COLO668 (cell line): Measurements from ENCODE around the gene EPHA6.
"Not testable (repeated sequence)": the region's sequence is repeated elsewhere in the genome, so short reads cannot be mapped to it uniquely, and the experiment has no call there.

Experiments
- DNase-seq: peaks from one replicate; lab custom pipeline; 2025; ENCODE audit not compliant: unreplicated experiment; lab: John Stamatoyannopoulos, UW

Gene EPHA6

DNA sequence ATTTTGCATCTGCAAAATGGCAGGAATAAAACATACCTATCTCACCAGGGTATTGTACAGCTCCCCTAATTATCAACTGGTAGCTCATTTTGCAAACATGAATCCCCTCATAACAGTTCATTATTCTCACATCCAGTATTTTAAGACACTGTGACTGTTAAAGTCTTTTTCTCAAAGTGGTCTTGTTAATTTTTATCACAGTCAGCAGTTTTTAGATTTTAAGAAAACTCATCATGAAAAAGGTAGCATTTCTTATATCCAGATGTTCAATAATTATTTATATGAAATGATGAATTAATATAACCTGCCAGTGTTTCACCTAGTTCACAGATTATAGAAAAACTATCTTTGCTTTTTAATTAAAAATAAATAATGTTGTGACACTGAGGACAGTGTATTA lies 595.2 kb downstream of the EPHA6 start:
- DNase-seq = no peak

DNA sequence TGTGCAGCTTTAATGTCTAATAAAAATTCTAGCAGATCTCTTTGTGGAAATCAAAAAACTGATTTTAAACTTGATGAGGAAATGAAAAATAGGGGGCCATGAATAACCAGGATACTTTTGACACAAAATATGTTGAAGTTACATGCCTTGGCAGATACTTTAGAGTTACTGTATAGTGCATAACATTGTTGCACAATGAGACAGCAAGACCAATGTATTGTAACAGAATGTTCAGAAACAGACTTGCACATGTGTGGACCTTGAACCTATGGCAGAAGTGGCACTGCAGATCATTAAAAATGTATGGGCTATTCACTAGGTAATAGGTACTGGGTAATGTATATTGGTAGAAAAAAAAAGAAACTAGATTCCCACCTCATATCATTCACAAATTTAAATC lies 607.2 kb downstream of the EPHA6 start:
- no peak for DNase-seq

DNA sequence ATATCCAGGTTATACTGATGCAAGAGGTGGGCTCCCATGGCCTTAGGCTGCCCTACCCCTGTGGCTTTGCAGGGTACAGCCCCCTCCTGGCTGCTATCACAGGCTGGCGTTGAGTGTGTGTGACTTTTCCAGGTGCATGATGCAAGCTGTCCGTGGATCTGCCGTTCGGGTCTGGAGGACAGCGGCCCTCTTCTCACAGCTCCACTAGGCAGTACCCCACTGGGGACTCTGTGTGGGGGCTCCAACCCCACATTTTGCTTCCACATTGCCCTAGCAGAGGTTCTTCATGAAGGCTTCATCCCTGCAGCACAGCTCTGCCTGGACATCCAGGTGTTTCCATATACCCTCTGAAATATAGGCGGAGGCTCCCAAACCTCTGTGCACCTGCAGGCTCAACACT lies 610.6 kb downstream of the EPHA6 start:
- no peak for DNase-seq

DNA sequence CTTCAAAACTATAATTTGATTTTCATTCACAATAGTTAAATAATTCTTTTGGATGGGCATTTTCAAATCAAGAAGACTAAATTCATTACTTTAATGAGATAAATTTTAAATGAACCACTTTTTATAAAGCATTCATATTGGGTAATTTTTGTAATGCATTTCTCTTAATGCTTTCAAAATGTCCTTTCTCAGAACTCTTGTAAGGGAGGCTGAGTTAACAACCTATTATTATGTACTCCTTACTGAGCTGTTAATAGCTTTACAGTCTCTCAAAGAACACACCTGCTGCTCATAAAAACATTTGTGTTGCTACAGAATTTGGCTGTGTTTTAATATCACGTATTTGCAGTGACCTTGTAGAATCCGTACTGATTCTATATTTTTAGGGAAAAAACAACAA lies 616.2 kb downstream of the EPHA6 start:
- DNase-seq = no peak

DNA sequence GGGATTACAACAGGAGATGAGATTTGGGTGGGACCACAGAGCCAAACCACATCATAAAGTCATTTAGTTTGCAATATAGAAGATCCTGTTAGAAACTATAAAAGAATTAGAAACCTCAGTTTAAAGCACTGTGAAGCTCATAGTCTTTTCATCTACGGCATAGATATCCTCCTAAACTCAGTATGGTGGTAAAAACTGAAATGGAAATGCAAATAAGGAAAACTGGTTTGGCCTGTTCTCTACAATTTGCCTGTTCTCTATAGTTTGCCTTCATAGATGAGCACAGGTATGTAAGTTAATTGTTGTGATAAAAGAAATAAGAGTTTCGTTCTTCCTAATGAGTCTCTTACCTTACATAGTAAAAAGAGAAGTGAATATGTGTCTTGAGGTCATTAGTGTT lies 618.5 kb downstream of the EPHA6 start:
- no peak for DNase-seq

DNA sequence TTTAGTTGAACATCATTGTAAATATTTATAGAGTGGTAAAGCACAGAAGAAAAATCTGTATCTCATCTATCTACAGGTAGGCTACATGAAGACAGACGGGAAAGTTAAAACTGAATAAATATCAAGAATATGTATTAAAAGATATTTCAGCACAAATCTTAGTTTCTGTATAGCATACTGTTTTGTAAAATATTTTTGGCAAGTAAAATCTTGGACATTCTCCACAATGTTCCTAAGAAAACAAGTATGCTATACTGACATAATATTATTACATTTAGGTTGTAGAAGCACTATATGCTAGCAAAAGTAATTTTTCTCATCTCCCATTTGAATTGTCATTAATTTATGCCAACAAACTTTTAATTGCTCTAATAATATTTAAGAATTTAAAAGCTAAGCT lies 623.7 kb downstream of the EPHA6 start:
- DNase-seq = no peak

DNA sequence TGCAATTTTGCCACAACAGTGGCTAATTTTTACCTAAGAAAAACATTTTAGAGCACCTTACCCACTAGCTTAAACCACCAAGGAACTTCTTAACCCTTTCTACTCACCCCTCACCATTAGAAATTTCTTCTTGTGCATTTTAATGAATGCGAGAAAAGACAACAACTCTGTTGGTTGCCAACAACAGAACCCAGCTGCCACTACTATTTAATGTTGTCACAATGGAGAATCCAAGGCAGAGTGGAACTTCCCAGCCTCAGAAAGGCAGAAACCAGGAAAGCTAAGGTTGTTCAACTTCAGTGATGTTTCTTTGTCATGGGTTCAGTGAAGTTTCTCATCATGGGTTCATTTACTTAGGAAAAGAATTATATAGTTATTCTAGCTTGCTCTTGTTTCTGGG lies 625.0 kb downstream of the EPHA6 start:
- DNase-seq = no peak

DNA sequence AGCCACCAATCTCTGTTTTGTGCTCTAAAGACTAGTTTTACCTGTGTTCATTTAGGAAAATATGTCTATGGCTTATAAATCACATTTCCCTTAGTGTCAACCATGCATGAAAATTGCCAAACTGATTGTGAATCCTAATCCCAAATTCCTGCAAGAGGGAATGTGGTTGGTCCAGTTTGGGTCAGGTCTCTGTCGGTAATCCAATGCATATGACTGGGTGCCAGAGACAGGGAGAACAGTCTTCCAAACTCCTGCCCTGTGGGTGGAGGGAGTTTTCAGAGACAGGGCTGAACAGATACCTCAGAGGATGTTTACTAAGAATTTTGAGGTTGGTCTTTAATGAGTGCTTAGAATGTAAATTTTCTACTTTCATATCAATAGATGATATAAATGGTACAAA lies 649.6 kb downstream of the EPHA6 start:
- DNase-seq = no peak

DNA sequence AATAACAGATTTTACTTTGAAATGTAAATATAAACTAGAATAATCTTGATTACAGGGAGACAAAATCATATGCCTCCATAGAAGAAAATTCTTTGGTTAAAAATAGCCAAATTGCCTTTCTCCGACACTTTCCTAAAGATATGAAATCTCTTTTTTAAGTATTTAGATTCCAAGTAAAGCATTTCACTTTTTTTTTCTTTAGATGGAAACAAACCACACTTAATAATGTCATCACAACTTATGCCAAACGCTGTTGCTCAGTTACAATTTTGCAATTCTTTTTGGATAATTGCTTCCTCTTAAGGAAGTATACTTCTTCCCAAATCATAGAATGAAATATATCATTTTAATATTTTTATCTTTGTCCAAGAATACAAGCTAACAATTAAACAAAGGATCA lies 656.1 kb downstream of the EPHA6 start:
- DNase-seq = no peak

DNA sequence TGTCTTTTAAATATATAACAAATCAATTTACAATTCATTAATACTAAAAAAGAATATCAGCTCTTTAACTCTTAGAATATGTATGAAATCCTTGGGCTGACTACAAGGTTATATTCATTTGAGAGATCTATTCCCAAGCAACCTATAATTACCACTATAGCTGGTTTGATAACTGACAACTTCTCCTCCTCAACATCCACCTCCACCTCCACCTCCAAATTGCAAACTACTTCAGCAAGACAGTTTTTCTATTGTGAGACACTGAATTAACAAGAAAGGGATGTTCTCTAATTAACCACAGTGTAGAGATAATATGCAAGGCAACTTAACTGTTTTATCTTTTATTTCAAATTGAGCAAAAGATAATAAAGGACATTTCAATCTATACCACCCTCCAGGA lies 665.3 kb downstream of the EPHA6 start:
- DNase-seq = no peak

DNA sequence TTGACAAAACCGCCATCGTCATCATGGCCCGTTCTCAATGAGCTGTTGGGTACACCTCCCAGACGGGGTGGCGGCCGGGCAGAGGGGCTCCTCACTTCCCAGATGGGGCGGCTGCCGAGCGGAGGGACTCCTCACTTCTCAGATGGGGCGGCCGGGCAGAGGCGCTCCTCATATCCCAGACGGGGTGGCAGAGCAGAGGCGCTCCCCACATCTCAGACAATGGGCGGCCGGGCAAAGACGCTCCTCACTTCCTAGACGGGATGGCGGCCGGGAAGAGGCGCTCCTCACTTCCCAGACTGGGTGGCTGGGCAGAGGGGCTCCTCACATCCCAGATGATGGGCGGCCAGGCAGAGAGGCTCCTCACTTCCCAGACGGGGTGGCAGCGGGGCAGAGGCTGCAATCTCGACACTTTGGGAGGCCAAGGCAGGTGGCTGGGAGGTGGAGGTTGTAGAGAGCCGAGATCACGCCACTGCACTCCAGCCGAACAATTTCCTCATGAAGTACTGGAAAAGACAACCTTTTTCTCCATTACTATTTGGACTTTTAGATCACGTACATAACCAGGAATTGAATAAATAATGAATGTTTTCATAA lies 666.4 kb downstream of the EPHA6 start:
- DNase-seq = not testable (repeated sequence)

DNA sequence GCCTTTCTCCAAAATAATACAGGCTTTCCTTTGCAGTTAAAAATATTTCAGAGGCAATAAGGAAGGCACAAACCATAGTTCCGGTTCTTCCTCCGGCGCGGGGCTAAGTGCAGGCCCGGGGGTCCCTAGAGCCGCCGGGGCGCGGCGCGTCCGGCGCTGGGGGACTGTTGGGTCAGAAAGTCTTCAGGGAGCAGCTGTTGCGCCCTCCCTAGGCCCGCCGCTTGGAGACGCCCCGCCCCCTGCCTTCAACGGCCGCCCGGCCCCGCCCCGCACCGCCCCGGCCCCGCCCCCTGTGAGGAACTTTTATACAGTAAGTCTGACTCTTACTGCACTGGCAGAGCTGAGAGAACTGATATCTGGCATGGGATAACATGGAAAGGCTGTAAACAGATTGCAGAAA lies 667.0 kb downstream of the EPHA6 start:
- no peak for DNase-seq

DNA sequence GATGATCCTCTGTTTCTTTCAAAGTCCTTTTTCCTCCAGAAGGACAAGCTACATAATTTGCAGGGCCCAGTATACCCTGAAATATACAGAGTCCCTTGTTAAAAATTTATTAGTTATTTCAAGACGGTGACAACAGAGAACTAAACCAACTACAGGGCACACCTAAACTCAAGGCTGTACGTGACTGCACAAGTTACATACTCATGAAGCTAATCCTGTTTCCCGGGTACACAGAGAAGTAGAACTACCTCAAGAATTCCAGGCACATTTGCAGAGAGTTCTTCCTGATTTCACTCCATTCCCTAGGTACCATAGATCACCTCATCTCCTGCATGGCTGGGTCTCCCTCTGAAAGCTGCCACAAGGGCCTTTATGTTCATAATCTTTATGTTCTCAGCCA lies 670.8 kb downstream of the EPHA6 start:
- no peak for DNase-seq

DNA sequence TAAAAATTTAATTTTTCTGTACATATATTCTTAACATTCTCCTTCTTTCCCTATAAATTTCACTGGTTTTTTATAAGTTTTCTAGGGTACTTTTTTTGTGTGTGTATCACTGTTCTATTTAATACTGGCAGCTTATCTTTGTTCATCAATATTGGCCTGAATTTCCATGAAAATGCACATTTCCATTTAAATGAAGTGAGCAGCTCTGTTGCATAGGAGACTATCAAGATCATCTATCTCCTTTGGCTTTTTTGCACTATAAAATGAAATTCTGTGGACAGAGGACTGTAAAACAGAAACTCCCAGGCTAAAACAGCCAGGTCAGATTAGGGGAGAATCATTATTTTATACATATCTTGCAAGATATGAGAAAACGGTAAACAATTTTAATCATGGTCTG lies 673.2 kb downstream of the EPHA6 start:
- no peak for DNase-seq

DNA sequence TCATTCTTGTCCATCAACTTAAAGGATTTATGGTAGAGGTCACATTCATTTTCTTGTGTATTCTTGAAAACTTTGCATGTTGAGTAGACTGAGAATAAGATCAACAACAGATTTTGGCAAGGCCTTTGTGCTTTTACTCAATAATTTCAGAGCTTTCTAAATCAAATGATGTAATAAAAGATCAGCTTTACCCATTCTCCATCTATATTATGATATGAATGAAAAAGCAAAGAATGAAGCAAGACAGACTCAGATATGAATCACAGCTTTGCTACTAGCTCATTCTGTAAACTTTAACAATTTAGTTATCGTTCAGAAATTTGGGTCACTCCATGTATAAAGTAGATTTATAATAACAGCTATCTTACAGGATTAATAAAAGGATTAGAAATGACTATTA lies 674.3 kb downstream of the EPHA6 start:
- DNase-seq = no peak

DNA sequence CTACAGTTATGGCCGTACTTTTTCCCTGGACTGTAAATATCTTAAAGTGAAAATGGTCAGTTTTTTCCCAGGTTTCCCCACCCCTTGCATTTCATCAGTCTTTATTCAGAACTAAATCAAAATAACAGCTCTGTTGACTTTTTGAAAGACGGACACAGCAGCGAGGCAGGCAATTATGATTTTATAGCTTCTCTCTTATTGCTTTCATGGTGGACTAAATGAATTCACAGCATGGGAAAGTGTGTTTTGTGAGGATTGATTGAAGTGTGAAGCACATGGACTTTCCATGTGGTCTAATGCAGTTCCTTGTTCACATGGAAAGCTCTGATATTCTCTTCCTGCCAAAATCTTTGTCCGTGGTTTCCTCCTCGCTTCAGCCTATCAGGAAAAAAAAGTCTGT lies 681.5 kb downstream of the EPHA6 start:
- DNase-seq = no peak

DNA sequence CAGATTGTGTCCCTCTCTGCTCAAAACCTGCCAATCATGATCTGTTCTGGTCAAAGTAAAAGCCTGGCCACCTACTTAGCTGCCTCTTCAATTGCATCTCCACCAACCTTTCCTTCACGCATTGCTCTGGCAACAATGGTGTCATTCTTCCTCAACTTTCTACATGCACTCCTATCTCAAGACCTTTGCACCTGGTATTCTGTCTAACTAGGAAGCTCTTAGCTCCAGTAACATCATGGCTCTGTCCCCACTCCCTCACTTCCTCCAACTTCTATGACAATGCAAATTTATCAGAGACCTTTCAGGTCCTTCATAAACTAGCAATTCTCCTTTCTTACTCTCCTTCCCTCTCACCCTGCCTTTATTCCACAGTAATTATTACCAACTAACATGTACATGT lies 682.7 kb downstream of the EPHA6 start:
- no peak for DNase-seq

DNA sequence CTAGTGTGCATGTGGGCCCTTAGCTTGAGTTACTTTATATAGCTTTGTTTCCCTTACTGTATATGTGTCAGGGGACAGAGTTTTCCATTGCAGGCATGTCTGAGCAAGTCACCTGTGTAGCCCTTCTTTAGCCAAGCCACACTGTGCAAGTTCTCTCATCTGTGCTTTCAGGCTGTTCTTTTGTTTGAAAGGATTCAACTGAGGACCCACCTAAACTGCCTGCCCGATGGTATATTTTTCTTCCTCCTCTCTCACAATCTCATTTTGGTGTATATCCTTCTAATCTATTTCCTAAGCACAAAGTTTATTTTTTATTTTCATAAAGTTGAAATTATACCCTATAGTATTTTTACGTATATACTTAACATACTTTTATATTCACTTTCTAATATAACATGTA lies 690.1 kb downstream of the EPHA6 start:
- DNase-seq = no peak

DNA sequence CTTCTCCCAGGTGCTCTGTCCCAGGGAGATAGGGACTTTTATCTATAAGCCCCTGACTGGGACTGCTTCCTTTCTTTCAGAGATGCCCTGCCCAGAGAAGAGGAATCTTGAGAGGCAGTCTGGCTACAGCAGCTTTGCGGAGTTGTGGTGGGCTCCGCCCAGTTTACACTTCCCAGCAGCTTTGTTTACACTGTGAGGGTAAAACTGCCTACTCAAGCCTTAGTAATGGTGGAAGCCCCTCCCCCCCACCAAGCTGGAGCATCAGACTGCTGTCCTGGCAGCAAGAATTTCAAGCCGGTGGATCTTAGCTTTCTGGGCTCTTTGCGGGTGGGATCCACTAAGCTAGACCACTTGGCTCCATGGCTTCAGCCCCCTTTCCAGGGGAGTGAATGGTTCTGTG lies 696.4 kb downstream of the EPHA6 start:
- no peak for DNase-seq

DNA sequence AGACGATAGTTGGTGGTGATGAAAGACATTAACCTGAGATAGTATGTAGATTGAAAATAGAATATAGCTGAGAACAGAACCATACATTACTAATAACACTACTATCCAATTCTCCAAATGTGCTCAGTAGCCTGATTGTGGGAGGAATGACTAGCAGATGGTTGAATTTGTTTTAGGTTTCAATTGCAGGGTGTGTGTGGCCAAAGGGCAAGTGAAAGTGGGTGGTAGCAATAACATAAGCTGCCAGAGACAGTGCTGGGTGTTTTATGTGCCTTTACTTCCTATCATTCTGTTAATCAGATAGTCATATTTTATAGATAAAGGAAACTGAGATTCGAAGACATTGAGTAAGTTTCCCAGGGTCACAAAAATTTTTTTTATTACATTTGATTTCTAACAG lies 700.7 kb downstream of the EPHA6 start:
- DNase-seq = no peak

DNA sequence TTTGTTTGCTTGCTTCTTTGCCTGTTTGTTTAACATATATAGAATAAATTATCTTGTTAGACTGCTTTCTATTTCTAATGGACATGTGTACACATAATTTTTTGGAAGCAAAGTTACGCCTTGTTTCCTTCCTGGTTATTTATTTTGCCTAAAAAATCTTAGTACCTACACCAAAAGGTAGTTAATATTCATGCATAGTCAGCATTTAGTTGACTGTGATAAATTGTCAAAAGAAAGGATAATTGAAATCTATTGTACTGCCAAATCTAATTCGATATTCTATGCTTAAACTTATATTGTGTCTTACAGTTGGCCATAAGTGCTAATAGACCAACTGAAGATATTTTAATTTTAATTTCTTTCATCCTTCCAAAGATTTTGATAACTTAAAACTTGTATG lies 716.3 kb downstream of the EPHA6 start:
- DNase-seq = no peak

DNA sequence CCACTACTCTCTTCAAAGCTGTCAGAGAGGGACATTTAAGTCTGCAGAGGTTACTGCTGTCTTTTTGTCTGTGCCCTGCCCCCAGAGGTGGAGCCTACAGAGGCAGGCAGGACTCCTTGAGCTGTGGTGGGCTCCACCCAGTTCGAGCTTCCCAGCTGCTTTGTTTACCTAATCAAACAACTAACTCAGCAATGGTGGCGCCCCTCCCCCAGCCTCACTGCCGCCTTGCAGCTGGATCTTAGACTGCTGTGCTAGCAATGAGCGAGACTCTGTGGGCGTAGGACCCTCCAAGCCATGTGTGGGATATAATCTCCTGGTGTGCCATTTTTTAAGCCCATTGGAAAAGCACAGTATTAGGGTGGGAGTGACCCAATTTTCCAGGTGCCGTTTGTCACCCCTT lies 733.2 kb downstream of the EPHA6 start:
- DNase-seq = peak; percentile 0

DNA sequence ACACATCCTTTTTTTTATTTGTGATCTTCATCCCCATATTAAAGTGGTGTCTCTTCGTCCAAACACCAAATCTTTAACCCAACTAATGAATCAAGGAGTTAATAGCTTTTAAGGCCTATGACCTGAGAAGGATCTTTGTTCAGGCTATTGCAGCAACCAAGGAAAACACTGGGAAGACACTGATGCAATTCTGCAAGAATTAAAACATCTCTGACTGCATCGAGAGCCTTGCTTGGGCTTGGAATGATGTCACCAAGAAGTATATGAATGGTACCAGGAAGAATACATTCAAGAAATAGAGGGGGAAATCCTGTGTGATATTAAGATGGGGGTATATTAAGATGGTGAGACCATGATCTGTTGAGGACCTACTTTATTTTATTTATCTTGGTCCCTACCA lies 736.0 kb downstream of the EPHA6 start:
- no peak for DNase-seq

DNA sequence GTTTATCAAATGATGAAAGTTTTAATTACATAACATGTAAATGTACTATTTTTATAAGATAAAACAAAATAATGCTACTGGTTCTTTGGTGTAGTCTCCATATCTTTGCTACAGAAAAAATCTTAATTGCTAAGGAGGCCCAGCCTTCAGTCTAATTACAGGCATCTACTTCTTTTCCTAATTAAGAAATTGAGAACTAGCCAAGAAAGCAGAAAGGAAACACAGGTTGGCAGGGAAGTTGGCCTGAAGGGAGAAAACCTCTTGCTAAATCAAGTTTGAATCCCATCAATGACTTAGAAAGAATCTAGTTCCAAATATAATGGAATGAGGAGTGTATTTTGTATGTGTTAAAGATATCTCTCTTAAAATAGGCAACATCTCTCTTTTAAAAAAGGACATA lies 737.8 kb downstream of the EPHA6 start:
- DNase-seq = no peak
